Heart right ventricle (tissue), 16 donors: ENCODE results near the gene GIT1. TPM values are rescaled to one million over a fixed set of nuclear protein-coding genes. Genes with fewer than 3 reads are reported as not detected.

Experiments used
- ATAC-seq, 8 donors: fragments of 200-7000 bp; cut with Tn5 transposase; one replicate each; pipeline ENCODE4 v1.9.1; 2020; ENCODE audit warnings: mild to moderate bottlenecking in 8 of 8, moderate library complexity in 8 of 8, moderate number of reproducible peaks in 1 of 8
- DNase-seq, 2 donors: peaks; one replicate each; pipeline ENCODE4 v3.0.0-alpha.2; 2020
- H3K27ac ChIP-seq, 10 donors: fragments of 200-600 bp; sonication (generic) in 2 of 10; one replicate each; pipeline versions ENCODE4 v1.5.0 to v1.8.0; 2020 to 2022; ENCODE audit warnings: mild to moderate bottlenecking in 3 of 10
- H3K27me3 ChIP-seq, 7 donors: fragments of 200-600 bp; one replicate each; pipeline ENCODE4 v1.8.0; 2021 to 2022; ENCODE audit warnings: mild to moderate bottlenecking in 2 of 7
- H3K36me3 ChIP-seq, 9 donors: fragments of 200-600 bp; sonication (generic) in 1 of 9; one replicate each; pipeline versions ENCODE4 v1.5.0 to v1.8.0; 2020 to 2022; ENCODE audit warnings: mild to moderate bottlenecking in 2 of 9
- H3K4me1 ChIP-seq, 9 donors: fragments of 200-600 bp; sonication (generic) in 1 of 9; one replicate each; pipeline versions ENCODE4 v1.5.0 to v1.8.0; 2020 to 2022; ENCODE audit warnings: mild to moderate bottlenecking in 4 of 9
- H3K4me3 ChIP-seq, 10 donors: fragments of 200-600 bp; sonication (generic) in 2 of 10; one replicate each; pipeline versions ENCODE4 v1.5.0 to v1.8.0; 2020 to 2022; ENCODE audit warnings: mild to moderate bottlenecking in 7 of 10, moderate library complexity in 2 of 10
- H3K9me3 ChIP-seq, 11 donors: fragments of 200-600 bp in 10 of 11; sonication (generic) in 2 of 11; one replicate each; pipeline versions ENCODE4 v1.5.0 to v1.8.0; 2013 to 2022; ENCODE audit warnings: mild to moderate bottlenecking in 2 of 11, control low read depth in 1 of 11, moderate library complexity in 1 of 11
- WGBS, 2 donors: extraction: QIAGEN DNeasy Blood & Tissue Kit; methylation state at CpG; one replicate each; pipeline ENCODE4 v1.1.7; 2013; ENCODE audit warnings: inconsistent platforms in 1 of 2; 5-methylcytosine and 5-hydroxymethylcytosine counted together
- intact Hi-C, 10 donors: fragments of 100-400 bp; cut with DNase I; formaldehyde crosslinking; loops; one replicate each; pipeline versions ENCODE4 v1.11.1 to v1.14.2; 2022
- polyA plus RNA-seq, 2 donors: library from polyadenylated mRNA; stranded (reverse); fragments of 200-250 nt; gene quantifications; one replicate each; pipeline ENCODE4 v1.2.3, GENCODE V29; 2013
- total RNA-seq, 10 donors: library from RNA; stranded (reverse); fragmentation: NEBNext Ultra II Directional in 3 of 10; extraction: Animal tissue kit (Norgen Biotek cat#: 25700) in 3 of 10; gene quantifications; one replicate each; pipeline versions ENCODE4 v1.2.1 to v1.2.4, GENCODE V29; 2021 to 2023
- TF ChIP-seq, protein P1 (sequence below), 9 donors: fragments of 200-600 bp; sonication (generic) in 2 of 9; IDR thresholded peaks; one replicate each; pipeline versions ENCODE4 v1.5.0 to v1.8.0; 2021 to 2022; ENCODE audit warnings: antibody characterized with exemption in 9 of 9, mild to moderate bottlenecking in 5 of 9, moderate library complexity in 1 of 9
- donor health status: Arrhythmogenic right ventricular cardiomyopathy.
- donor health status: ischemic (EF 13 %, LVEDD 7.1; RV severe dilation, severe dysfunction).
- donor health status: healthy with polysubstance abuse.
- donor health status: DM: no; HTN: yes; CAD: no.
- donor health status: DM: no; HTN: no; CAD: no.
- donor health status: ischemic (EF 25% LVEDD 6.9; RV normal size, moderate dysfunction).
- donor health status: ischemic (EF 25% LVEDD 5.7; RV mildly dilated, moderate dysfunction).
- donor health status: healthy.
- donor health status: DM: yes; HTN: yes; CAD: no.
- donor health status: Ischemic cardiomyopathy.
- donor health status: ischemic (EF 35%, LVEDD 5.7; RV mildly dilated, moderate dysfunction).
- donor health status: nonischemic (EF 11% LVEDD 7.7; RV severe dilation, severe dysfunction).
- donor health status: DM: yes; HTN: yes; CAD: no.
- donor health status: PGD.
- donor health status: ischemic (EF 29% LVEDD 5.4; RV normal size, mild dysfunction).
- donor health status: nonischemic (EF 23%, LVEDD 6.1; RV moderate dilation, normal function).

Gene GIT1
- total and polyA plus RNA-seq, 12 donors, result 20.6 to 35.4 (median 28.9) TPM

DNA sequence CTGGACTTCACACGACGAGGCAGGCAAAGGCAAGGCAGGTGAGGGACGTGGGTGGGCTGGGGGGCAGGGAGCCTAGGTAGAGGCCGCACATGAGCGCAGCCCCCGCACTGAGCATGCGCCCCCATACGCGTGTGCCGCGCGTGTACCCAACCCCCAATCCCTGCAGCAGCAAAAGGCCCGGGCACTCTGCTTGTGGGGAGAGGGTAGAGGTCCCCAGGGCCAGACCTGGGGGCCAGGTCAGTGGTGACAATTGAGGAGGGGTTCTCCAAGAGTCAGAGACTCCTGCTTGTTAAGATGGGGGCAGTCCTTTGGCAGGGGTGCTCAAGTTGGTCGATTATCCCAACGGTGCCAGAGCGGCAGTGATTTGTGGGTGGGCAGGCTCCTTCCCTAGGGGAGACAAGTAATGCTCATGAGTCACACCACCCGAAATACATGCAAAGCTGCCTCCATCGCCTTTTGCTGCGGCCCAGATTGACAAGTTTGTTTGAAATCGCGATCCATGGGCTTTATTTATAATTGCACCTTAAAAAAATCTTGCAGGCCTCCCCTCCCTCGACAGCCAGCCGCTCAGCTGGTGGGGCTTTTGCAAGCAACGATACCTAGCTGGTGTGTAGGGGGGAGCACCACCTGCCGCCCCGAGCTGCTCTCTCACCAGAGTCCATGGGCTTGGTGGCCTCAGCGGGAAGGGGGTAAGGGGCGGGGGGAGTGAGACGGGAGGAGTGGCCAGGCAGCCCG is 1.1 kb upstream of the GIT1 start:
- 33 to 36% methylated on average over 30 of the region's 30 CpGs for WGBS, 2 donors
- peak in 5 of 8 donors; percentile 1 to 4 (median 2) for ATAC-seq
- H3K4me1 ChIP-seq, result peaks cover 22 to 85% (median 72%) of the 10 kb centered on the region in 9 donors

DNA sequence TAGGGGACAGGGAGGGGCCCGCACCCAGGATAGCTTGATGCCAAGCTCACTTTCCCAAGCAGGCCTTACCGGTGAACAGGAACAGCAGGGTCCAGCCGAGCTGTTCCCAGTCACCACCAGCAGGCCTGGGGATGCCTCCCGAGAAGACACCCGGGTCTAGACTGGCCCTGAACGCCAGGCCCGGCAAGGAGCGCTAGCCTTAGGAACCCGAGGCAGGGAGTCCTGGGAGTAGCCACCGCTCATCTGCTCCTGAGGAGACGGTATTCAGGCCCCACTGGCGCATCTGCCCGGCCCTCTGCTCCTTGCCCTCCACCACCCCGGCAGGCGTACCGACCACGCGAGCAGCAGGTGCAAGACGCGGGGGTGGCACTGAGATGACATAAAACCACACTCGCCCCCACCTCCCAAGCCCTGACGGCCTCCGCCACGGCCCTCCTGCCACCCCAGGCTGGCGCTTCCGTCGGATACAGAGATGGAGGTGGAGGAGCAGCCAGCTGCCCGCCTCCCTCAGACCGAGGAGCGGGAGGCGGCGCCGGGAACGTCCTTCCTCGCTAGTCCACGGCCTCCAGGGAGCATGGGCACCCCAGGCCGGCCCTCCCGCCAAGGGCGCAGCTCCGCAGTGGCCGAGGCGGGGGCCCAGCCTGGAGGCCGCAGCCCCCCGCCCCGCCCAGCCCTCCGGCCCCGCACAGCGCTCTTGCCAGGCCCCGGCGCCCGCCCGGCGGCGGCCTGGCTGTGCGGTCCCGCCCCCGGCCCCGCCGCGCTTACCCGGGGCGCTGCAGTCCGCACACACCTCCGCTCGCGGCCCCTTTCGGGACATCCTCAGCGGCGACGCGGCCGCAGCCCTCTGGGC is 661 bp downstream of the GIT1 start:
- Histone ChIP-seq H3K4me1 (peaks cover 22 to 86% (median 81%) of the 10 kb centered on the region in 9 donors), H3K36me3 (no peaks in the 10 kb centered on the region), H3K27me3 (peaks cover 0 to 3% (median 0%) of the 10 kb centered on the region in 7 donors), H3K4me3 (peak overlapping the region; percentile 72 to 95 (median 88)), H3K27ac (peak overlapping the region; percentile 75 to 96 (median 90)), H3K9me3 (no peaks in the 10 kb centered on the region)
- peak in 1 of 8 donors; percentile 0 for ATAC-seq
- TF ChIP-seq, protein P1, sequence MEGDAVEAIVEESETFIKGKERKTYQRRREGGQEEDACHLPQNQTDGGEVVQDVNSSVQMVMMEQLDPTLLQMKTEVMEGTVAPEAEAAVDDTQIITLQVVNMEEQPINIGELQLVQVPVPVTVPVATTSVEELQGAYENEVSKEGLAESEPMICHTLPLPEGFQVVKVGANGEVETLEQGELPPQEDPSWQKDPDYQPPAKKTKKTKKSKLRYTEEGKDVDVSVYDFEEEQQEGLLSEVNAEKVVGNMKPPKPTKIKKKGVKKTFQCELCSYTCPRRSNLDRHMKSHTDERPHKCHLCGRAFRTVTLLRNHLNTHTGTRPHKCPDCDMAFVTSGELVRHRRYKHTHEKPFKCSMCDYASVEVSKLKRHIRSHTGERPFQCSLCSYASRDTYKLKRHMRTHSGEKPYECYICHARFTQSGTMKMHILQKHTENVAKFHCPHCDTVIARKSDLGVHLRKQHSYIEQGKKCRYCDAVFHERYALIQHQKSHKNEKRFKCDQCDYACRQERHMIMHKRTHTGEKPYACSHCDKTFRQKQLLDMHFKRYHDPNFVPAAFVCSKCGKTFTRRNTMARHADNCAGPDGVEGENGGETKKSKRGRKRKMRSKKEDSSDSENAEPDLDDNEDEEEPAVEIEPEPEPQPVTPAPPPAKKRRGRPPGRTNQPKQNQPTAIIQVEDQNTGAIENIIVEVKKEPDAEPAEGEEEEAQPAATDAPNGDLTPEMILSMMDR (IDR thresholded peaks at IDR 0.05), result no peak
- intact Hi-C loops, result no loop called here
- WGBS, 2 donors, result 1% methylated on average over 67 to 72 of the region's 72 CpGs
- DNase-seq, result peak; percentile 31 to 44

More for the DNA sequence above, 1.1 kb upstream of the GIT1 start:
- Histone ChIP-seq H3K9me3 (no peaks in the 10 kb centered on the region), H3K27me3 (peaks cover 0 to 15% (median 0%) of the 10 kb centered on the region in 7 donors), H3K27ac (peak overlapping the region; percentile 78 to 95 (median 88)), H3K4me3 (peak overlapping the region in 9 of 10 donors; percentile 12 to 82 (median 65)), H3K36me3 (no peaks in the 10 kb centered on the region)
- peak; percentile 15 to 24 for DNase-seq
- intact Hi-C loops, result loop anchor here in 2 of 10 donors (1.0 kb wide), 1 partner anchor 10 kb away; no protein-coding TSS in a partner anchor
- TF ChIP-seq, protein P1 (IDR thresholded peaks at IDR 0.05), result no peak

DNA sequence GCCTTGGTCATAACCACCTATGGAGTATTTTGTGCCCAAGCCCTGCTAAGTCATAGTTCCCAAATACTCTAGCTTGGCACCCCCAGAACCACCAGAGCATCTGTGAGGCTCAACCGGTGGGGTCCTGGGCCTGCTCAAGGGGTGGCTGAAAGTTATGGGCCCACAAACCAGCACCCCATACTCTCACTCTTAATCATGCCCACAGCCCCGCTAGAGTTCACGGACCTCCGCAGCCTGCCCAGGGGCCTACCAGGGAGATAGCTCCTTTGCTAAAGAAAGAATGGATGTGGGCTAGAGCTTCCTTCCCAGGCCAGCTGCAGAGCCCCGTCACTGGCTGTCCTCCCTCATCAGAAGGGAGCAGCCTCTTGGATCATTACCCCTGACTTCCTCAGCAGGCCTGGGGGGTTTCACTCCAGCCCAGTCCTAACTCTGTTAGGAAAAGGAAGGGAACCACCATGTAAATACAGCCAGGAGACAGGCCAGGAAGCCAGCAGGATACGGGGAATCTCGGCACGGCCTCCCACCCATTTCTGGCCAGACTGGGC is 1.4 kb downstream of the GIT1 start:
- DNase-seq (peak in 1 of 2 donors; percentile 30), ATAC-seq (no peak)
- Histone ChIP-seq H3K4me3 (peak overlapping the region; percentile 72 to 95 (median 88)), H3K9me3 (no peaks in the 10 kb centered on the region), H3K36me3 (peaks cover 0 to 6% (median 0%) of the 10 kb centered on the region in 9 donors), H3K27ac (peak overlapping the region; percentile 75 to 96 (median 90)), H3K27me3 (no peaks in the 10 kb centered on the region), H3K4me1 (peaks cover 22 to 90% (median 82%) of the 10 kb centered on the region in 9 donors)
- intact Hi-C loops, result no loop called here
- TF ChIP-seq, protein P1 (IDR thresholded peaks at IDR 0.05), result no peak
- WGBS, 2 donors, result 24 to 26% methylated on average over 8 of the region's 8 CpGs

DNA sequence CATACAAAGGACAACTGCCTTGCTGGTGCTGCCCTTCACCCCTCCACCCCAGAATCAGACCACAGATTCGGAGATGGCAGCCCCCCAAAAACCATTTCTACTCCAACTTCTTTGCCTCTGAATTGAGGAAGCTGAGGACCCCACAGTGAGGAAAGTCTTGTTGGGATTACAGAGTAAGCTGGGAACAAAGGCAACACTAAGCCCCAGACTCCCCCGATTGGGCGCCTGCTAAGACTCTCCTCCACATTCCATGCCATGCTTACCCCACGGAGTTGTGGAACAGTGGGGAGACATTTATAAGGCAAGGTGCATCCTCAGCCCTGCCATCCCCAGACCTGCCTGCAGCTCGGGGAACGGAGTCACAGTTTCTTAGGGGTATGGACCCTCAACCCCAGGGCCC is 1.9 kb downstream of the GIT1 start:
- intact Hi-C loops, result no loop called here
- Histone ChIP-seq H3K4me1 (peaks cover 22 to 88% (median 79%) of the 10 kb centered on the region in 9 donors), H3K27ac (peak overlapping the region; percentile 75 to 96 (median 90)), H3K27me3 (no peaks in the 10 kb centered on the region), H3K36me3 (peaks cover 0 to 11% (median 2%) of the 10 kb centered on the region in 9 donors), H3K4me3 (peak overlapping the region; percentile 72 to 95 (median 88)), H3K9me3 (no peaks in the 10 kb centered on the region)
- TF ChIP-seq, protein P1 (IDR thresholded peaks at IDR 0.05), result no peak
- no peak for DNase-seq
- no peak for ATAC-seq
- WGBS, 2 donors, result 75 to 82% methylated on average over 6 of the region's 6 CpGs
